HEK293 (cell line): ENCODE results near the gene C14orf132.

Experiments
- GLIS1 ChIP-seq: fragments of 450-650 bp; formaldehyde crosslinking; IDR thresholded peaks from 2 replicates; pipeline ENCODE4 v1.5.1; 2016; ENCODE audit warnings: missing biosample characterization, missing genetic modification characterization
- HOXD13 ChIP-seq: sonication (generic); formaldehyde crosslinking; IDR thresholded peaks from 2 replicates; pipeline ENCODE4 v1.8.0; 2022; ENCODE audit warnings: missing genetic modification reagents, borderline replicate concordance
- KLF8 ChIP-seq: fragments of 450-650 bp; formaldehyde crosslinking; IDR thresholded peaks from 2 replicates; pipeline ENCODE4 v1.5.1; 2016; ENCODE audit warnings: missing biosample characterization, missing genetic modification characterization
- PRDM1 ChIP-seq: fragments of 450-650 bp; formaldehyde crosslinking; IDR thresholded peaks from 2 replicates; pipeline ENCODE4; 2016; ENCODE audit warnings: missing biosample characterization, missing genetic modification characterization
- SALL2 ChIP-seq: fragments of 450-650 bp; formaldehyde crosslinking; IDR thresholded peaks from 2 replicates; pipeline ENCODE4 v1.5.0; 2017; ENCODE audit warnings: missing biosample characterization, mild to moderate bottlenecking, missing genetic modification characterization, borderline replicate concordance
- ZBTB20 ChIP-seq: fragments of 450-650 bp; formaldehyde crosslinking; IDR thresholded peaks from 2 replicates; pipeline ENCODE4 v1.5.1; 2016; ENCODE audit warnings: missing biosample characterization, missing genetic modification characterization
- ZBTB48 ChIP-seq: fragments of 450-650 bp; formaldehyde crosslinking; IDR thresholded peaks from 2 replicates; pipeline ENCODE4 v1.5.1; 2016; ENCODE audit warnings: missing biosample characterization, missing genetic modification characterization
- ZFP41 ChIP-seq: fragments of 450-650 bp; formaldehyde crosslinking; IDR thresholded peaks from 2 replicates; pipeline ENCODE4 v1.5.1; 2016; ENCODE audit warnings: missing biosample characterization, missing genetic modification characterization, borderline replicate concordance
- ZFP69B ChIP-seq: fragments of 450-650 bp; formaldehyde crosslinking; IDR thresholded peaks from 2 replicates; pipeline ENCODE4 v1.5.1; 2016; ENCODE audit warnings: missing biosample characterization, missing genetic modification characterization
- ZNF146 ChIP-seq: fragments of 450-650 bp; formaldehyde crosslinking; IDR thresholded peaks from 2 replicates; pipeline ENCODE4 v1.5.1; 2016; ENCODE audit warnings: missing biosample characterization, missing genetic modification characterization
- ZNF366 ChIP-seq: fragments of 450-650 bp; formaldehyde crosslinking; conservative IDR thresholded peaks from 2 replicates; pipeline ENCODE4 v1.5.1; 2016; ENCODE audit warnings: missing biosample characterization, missing genetic modification characterization
- ZNF560 ChIP-seq: fragments of 450-650 bp; formaldehyde crosslinking; IDR thresholded peaks from 2 replicates; pipeline ENCODE4 v1.5.1; 2017; ENCODE audit warnings: missing biosample characterization, missing genetic modification characterization, borderline replicate concordance
- ZNF561 ChIP-seq: fragments of 450-650 bp; IDR thresholded peaks from 2 replicates; pipeline ENCODE4 v1.5.1; 2018; ENCODE audit warnings: missing biosample characterization, missing genetic modification characterization, borderline replicate concordance
- ZNF664 ChIP-seq: fragments of 450-650 bp; formaldehyde crosslinking; IDR thresholded peaks from 2 replicates; pipeline ENCODE4 v1.5.1; 2016; ENCODE audit warnings: missing biosample characterization, missing genetic modification characterization
- ZNF670 ChIP-seq: fragments of 450-650 bp; formaldehyde crosslinking; IDR thresholded peaks from 2 replicates; pipeline ENCODE4 v1.5.1; 2016; ENCODE audit warnings: missing biosample characterization, missing genetic modification characterization, low read depth
- ZNF76 ChIP-seq: fragments of 450-650 bp; formaldehyde crosslinking; IDR thresholded peaks from 2 replicates; pipeline ENCODE4; 2016; ENCODE audit warnings: low read depth, missing biosample characterization, missing genetic modification characterization, borderline replicate concordance
- ZNF776 ChIP-seq: fragments of 450-650 bp; formaldehyde crosslinking; IDR thresholded peaks from 2 replicates; pipeline ENCODE4 v1.5.0; 2017; ENCODE audit warnings: missing biosample characterization, missing genetic modification characterization, borderline replicate concordance
- ZNF785 ChIP-seq: fragments of 450-650 bp; formaldehyde crosslinking; IDR thresholded peaks from 2 replicates; pipeline ENCODE4 v1.5.1; 2016; ENCODE audit warnings: missing biosample characterization, missing genetic modification characterization
- ZNF791 ChIP-seq: fragments of 450-650 bp; formaldehyde crosslinking; IDR thresholded peaks from 2 replicates; pipeline ENCODE4 v1.5.1; 2016; ENCODE audit warnings: missing biosample characterization, missing genetic modification characterization
- ZSCAN23 ChIP-seq: fragments of 450-650 bp; formaldehyde crosslinking; IDR thresholded peaks from 2 replicates; pipeline ENCODE4 v1.5.1; 2016; ENCODE audit warnings: missing biosample characterization, missing genetic modification characterization
- ZSCAN30 ChIP-seq: fragments of 450-650 bp; IDR thresholded peaks from 2 replicates; pipeline ENCODE4 v1.5.1; 2018; ENCODE audit warnings: missing biosample characterization, mild to moderate bottlenecking, missing genetic modification characterization, moderate library complexity
- TF ChIP-seq, protein P1 (sequence below): fragments of 450-650 bp; formaldehyde crosslinking; IDR thresholded peaks from 2 replicates; pipeline ENCODE4 v1.5.1; 2017; ENCODE audit warnings: missing biosample characterization, missing genetic modification characterization
- TF ChIP-seq, protein P2 (sequence below): fragments of 450-650 bp; formaldehyde crosslinking; IDR thresholded peaks from 2 replicates; pipeline ENCODE4 v1.5.1; 2016; ENCODE audit warnings: missing biosample characterization, missing genetic modification characterization, low read depth
- TF ChIP-seq, protein P3 (sequence below): fragments of 450-650 bp; formaldehyde crosslinking; IDR thresholded peaks from 2 replicates; pipeline ENCODE4 v1.5.1; 2016; ENCODE audit warnings: missing biosample characterization, missing genetic modification characterization
- TF ChIP-seq, protein P4 (sequence below): fragments of 450-650 bp; formaldehyde crosslinking; IDR thresholded peaks from 2 replicates; pipeline ENCODE4 v1.5.1; 2016; ENCODE audit warnings: missing biosample characterization, missing genetic modification characterization, low read depth

Gene C14orf132

DNA sequence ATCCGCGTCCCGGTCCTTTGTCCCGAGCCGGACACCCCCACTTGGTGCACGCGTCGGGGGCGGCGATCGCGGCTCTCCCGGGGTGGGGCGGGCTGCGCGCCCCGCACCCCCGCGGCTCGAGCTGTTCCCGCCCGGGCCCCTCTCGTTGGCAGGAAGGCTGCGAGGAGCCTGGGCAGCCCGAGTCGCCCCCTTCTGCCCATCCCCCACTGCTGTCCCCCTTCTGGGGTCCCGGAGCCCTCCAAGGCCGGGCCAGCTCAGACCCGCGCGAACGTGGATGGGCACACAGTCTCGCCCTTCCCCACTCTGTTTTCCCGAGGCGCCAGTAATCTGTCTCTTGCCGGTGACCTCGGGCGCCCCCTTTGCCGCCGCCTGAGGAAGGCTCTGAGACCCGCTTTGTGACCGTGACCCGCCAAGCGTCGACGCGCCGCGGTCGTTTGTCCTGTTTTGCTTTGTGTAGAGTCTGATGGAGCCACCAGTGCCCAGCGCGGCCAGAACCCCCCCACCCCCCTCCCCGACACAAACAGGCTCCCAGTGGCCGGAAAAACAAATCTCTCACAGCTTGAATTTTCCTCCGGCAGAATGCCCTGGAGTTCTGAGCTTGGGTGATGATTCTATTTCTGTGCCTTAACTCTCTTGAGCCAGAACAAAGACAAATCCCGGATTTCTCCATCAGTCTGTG is 610 bp downstream of the C14orf132 start (continued):
- TF ChIP-seq ZBTB48 (no peak), ZNF785 (tag by site-specific recombination) (0 out of 2 replicates have a peak, but pooled peaks have one; percentile 45), ZSCAN23 (tag by site-specific recombination) (no peak), ZNF146 (tag by site-specific recombination) (no peak), ZNF76 (tag by site-specific recombination) (no peak), PRDM1 (no peak), SALL2 (tag by site-specific recombination) (no peak), HOXD13 (CRISPR knock-in tag) (no peak), ZNF776 (tag by site-specific recombination) (no peak), ZNF560 (tag by site-specific recombination) (no peak), GLIS1 (peak; percentile 4; the same call in 1 of the 2 replicates), ZBTB20 (tag by site-specific recombination) (no peak; the same call in 1 of the 2 replicates), ZNF670 (no peak), ZFP69B (tag by site-specific recombination) (no peak), KLF8 (0 out of 2 replicates have a peak, but pooled peaks have one; percentile 9), ZNF561 (tag by site-specific recombination) (no peak; the same call in 1 of the 2 replicates), ZNF791 (no peak), ZFP41 (no peak), ZSCAN30 (tag by site-specific recombination) (0 out of 2 replicates have a peak, but pooled peaks have one; percentile 11), ZNF664 (tag by site-specific recombination) (no peak), ZNF366 (tag by site-specific recombination) (no peak)
- TF ChIP-seq, protein P1, sequence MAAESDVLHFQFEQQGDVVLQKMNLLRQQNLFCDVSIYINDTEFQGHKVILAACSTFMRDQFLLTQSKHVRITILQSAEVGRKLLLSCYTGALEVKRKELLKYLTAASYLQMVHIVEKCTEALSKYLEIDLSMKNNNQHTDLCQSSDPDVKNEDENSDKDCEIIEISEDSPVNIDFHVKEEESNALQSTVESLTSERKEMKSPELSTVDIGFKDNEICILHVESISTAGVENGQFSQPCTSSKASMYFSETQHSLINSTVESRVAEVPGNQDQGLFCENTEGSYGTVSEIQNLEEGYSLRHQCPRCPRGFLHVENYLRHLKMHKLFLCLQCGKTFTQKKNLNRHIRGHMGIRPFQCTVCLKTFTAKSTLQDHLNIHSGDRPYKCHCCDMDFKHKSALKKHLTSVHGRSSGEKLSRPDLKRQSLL (tag by site-specific recombination) = peak; percentile 15; the same call in 1 of the 2 replicates
- TF ChIP-seq, protein P2, sequence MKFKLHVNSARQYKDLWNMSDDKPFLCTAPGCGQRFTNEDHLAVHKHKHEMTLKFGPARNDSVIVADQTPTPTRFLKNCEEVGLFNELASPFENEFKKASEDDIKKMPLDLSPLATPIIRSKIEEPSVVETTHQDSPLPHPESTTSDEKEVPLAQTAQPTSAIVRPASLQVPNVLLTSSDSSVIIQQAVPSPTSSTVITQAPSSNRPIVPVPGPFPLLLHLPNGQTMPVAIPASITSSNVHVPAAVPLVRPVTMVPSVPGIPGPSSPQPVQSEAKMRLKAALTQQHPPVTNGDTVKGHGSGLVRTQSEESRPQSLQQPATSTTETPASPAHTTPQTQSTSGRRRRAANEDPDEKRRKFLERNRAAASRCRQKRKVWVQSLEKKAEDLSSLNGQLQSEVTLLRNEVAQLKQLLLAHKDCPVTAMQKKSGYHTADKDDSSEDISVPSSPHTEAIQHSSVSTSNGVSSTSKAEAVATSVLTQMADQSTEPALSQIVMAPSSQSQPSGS (tag by site-specific recombination) = no peak
- TF ChIP-seq, protein P3, sequence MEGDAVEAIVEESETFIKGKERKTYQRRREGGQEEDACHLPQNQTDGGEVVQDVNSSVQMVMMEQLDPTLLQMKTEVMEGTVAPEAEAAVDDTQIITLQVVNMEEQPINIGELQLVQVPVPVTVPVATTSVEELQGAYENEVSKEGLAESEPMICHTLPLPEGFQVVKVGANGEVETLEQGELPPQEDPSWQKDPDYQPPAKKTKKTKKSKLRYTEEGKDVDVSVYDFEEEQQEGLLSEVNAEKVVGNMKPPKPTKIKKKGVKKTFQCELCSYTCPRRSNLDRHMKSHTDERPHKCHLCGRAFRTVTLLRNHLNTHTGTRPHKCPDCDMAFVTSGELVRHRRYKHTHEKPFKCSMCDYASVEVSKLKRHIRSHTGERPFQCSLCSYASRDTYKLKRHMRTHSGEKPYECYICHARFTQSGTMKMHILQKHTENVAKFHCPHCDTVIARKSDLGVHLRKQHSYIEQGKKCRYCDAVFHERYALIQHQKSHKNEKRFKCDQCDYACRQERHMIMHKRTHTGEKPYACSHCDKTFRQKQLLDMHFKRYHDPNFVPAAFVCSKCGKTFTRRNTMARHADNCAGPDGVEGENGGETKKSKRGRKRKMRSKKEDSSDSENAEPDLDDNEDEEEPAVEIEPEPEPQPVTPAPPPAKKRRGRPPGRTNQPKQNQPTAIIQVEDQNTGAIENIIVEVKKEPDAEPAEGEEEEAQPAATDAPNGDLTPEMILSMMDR = peak; percentile 69; the same call in 1 of the 2 replicates
- TF ChIP-seq, protein P4, sequence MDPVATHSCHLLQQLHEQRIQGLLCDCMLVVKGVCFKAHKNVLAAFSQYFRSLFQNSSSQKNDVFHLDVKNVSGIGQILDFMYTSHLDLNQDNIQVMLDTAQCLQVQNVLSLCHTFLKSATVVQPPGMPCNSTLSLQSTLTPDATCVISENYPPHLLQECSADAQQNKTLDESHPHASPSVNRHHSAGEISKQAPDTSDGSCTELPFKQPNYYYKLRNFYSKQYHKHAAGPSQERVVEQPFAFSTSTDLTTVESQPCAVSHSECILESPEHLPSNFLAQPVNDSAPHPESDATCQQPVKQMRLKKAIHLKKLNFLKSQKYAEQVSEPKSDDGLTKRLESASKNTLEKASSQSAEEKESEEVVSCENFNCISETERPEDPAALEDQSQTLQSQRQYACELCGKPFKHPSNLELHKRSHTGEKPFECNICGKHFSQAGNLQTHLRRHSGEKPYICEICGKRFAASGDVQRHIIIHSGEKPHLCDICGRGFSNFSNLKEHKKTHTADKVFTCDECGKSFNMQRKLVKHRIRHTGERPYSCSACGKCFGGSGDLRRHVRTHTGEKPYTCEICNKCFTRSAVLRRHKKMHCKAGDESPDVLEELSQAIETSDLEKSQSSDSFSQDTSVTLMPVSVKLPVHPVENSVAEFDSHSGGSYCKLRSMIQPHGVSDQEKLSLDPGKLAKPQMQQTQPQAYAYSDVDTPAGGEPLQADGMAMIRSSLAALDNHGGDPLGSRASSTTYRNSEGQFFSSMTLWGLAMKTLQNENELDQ (tag by site-specific recombination) = no peak
